NCI-H2171 treated with DMSO at 0.1 percent for 48 hours (cell line): ENCODE data around the gene NRXN3.
A peak's percentile ranks its signal among the peaks of the same experiment; 100 is the strongest.

Source experiments
- DNase-seq: peaks from one replicate; lab custom pipeline; 2025; lab: John Stamatoyannopoulos, UW

Gene NRXN3

DNA sequence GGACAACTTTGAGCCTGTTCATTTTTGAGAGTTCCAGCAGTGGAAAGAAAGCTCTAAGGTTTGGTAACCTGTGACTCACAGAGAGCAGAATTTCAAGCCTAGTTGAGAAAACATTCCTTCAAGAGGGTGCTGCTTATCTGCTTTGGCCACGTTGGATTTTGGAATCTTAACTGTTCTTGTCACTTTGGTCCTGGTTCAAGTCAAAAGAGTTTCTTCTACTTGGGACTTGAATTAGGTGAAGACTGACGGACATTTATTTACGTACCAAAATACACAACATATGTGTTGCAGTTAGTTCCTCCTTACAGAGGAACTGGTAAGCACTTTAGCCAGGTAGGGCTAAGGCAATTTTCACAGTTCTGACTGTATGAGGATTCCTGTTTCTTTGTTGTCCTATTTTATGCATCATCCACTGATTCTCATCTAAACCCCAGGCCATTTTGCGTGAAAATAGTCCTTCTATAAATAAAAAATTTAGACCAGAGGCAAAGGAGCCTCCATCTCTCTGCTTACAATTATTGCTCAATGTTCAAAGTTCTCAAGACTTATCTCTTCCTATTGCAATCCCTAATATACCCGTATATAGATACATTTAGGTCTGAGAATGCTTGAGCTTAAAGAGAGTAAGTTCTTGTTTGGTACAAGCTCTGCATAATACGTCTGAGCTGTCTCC, 1460.3 kb downstream of the NRXN3 start:
- no peak for DNase-seq

DNA sequence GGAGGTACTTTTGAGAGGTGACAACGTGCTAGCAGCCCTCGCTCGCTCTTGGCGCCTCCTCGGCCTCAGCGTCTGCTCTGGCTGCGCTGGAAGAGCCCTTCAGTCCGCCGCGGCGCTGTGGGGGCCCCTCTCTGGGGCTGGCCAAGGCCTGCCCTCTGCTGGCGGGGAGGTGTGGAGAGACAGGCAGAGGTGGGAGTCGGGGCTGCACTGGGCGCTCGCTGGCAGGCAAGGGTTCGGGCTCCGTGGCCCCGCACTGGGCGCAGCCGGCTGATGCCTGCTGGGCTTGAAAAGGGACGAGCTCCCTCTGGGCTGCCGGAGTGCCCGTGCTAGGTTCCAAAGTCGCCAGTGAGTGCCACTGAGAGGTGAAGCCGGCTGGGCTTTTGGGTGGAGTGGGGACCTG, 1461.1 kb downstream of the NRXN3 start:
- DNase-seq: no peak

- peak; percentile 98 for DNase-seq
These were observed 1468.6 kb downstream of the NRXN3 start for GRCh38 chr14:79638672-79639266.

- no peak for DNase-seq
These were observed 1469.4 kb downstream of the NRXN3 start for GRCh38 chr14:79639613-79640012.

DNA sequence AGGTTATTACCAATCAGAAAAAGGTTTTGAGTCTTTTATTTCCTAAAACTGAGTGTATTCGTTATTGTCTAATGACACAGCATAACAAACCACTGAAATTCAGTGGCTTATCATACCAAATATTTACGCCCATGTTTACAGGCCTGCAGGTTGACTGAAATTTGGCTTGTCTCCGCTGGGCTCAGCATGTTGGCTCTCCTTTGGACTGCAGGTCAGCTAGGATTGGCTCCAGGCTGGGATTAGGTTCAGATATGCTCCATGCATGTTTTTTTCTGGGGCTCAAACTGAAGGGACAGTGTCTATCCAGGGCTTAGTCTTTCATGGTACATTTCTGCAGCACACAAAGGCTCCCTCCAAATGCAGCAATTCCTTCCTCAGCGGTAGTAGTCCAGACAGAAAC, 1471.2 kb downstream of the NRXN3 start:
- DNase-seq: no peak

GRCh38 chr14:79643132-79643531, 1473.0 kb downstream of the NRXN3 start:
- peak; percentile 84 for DNase-seq

DNA sequence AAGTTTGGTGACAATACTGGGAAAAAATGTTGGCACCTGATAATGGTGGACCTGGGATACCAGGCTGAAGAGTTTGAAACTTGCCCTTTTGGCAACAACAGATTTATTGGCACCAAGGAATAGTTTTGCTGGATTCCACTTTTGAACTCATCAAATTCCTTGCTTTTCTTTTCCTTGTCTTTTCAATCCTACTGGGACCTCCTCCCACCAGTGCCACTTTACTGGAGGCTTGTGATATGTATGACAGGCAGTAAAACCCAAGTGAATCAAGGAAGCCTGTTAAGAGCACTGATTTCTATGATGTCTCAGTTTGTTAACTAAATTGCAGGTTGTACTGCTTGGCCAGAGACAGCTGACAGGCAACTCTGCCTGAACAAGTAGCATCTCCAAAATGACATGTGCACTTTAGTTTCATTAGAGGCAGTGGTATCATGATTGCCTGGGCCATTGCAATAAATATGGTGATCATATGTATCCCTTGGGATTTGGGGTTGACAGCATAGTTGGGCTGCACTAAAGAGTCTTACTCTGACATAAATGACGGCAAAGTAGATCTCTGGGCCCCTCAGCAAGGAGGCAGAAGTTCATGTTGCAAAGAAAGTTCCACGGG, 1475.7 kb downstream of the NRXN3 start:
- peak; percentile 19 for DNase-seq

- peak; percentile 10 for DNase-seq
These were observed 1479.7 kb downstream of the NRXN3 start for GRCh38 chr14:79649856-79650255.

- DNase-seq: no peak
These were observed 1482.5 kb downstream of the NRXN3 start for GRCh38 chr14:79652513-79653307.

DNA sequence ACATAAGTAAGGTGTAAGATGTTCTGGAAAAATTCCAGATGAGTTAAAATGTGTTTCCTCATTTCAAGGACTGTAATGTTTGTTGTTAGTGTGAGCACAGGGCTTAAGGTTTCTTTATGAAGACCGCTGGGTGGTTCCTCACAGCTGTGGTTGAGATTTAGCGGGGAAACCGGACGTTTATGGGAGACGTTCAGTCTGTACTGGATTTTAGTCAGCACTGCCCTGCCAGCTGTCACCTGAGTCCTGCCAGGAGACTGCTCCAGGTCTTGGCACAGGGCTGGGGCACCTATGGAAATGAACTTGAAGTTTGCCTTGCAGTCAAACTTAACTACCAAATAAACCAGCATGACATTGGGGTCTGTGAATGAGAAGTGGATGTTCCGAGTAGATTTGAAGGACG, 1485.9 kb downstream of the NRXN3 start:
- peak; percentile 62 for DNase-seq

DNA sequence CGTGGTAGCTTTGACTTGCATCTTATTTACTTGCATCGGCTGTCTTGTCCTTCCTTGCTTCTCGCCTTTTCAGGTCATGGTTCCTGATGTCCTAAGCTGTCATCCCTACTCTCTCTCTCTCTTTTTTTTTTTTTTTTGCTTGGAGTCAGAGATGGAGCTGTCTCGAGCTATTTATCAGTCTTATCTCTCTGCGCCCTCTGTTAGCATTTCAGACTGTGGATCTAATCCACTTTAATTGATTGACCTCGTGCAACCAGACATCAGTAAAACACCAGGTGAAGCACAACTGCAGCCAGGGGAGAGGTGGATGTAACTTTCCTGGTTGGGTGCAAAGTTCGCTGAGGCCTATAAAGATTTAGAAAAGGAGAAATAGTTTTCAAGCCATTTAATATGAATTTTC, 1486.3 kb downstream of the NRXN3 start:
- no peak for DNase-seq

DNA sequence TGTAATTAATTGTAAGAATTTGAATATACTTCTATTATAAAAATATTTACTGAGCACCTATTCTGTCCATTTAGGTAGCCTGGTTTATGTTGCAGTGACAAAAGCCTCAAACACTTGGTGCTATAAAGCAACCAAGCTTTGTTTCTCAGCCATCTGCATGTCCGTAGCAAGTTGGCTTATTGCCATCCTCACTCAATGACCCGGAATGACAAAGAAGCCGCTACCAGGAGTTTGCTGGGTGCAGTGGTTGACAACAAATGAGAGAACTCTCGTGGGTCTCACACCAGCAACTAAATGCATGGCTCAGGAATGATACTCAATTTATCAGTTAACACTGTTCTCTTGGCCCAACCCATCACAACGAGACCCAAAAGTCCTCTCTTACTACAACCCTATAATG, 1488.0 kb downstream of the NRXN3 start:
- DNase-seq: peak; percentile 64

- peak; percentile 51 for DNase-seq
These were observed 1488.6 kb downstream of the NRXN3 start for GRCh38 chr14:79658769-79659168.

DNA sequence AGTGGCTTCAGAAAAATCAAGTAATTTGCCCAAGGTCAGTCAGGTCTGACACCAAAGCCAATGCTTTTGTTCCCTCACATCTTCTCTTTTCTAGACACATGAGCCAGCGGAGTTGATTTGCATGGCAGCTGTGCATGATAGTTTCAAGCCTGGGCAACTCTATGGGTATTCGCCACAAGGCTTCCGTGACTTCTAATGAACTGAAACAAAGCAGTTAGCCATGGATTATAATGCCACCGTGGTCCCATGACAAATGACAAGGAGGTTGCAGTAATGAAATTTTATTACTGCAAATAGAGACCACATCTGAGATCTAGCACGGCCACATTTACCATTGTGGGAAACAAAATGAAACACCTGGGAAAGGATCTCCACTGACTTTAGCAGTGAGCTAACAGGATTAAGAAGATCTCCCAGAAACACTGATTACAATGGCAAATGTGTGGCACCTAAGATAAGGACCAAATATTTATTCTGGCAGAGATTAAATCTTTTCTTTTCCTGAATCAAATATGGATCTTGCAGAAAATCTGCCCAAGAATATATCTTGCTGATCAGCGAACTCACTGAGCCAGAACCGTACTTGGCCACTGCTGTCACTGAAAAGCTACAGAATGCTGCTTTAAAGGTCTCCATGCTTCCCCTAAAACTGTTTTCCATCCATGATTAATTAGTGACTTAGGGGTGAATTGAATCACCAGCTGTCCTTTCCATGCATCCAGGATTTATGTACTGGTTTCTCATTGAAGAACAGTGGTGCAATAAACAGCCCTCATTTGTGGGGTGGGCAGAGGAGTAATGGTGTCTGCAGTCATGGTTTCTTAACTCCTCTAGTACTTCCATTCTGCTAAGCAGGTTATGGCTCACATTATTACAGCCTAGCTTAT, 1490.1 kb downstream of the NRXN3 start:
- DNase-seq: peak; percentile 41

DNA sequence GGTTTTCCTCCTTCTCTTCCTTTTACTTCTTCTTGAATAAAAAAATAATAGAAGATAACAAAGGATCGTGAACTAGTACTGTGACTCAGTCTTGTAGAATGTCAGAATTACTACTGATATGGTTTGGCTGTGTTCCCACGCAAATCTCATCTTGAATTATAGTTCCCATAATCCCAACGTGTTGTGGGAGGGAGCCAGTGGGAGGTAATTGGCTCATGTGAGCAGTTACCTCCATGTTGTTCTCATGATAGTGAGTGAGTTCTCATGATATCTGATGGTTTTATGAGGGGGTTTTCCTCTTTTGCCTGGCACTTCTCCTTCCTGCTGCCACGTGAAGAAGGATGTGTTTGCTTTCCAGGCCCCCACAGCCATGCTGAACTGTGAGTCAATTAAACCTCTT, 1491.6 kb downstream of the NRXN3 start:
- no peak for DNase-seq

- no peak for DNase-seq
These were observed 1493.3 kb downstream of the NRXN3 start for GRCh38 chr14:79663453-79663852.

- no peak for DNase-seq
These were observed 1495.4 kb downstream of the NRXN3 start for GRCh38 chr14:79665556-79665955.

DNA sequence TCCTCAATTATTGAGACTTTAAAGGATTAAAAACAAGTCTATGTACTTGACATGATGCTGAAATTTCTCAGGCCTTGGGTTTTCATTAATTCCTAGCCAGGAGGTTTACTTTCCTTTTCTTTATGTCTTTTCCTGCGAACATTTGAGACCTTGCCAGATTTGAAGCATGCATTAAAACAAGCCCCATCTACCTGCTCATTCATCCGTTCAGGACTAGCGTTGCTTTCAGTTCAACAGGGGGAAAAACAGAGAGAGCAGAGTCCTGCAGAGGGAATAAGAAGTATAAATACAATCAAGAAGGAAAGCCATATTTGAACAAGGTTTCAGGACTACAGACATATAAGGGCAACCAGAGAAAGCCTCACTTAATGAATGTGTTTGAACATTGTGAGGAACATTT, 1498.8 kb downstream of the NRXN3 start:
- DNase-seq: peak; percentile 97

DNA sequence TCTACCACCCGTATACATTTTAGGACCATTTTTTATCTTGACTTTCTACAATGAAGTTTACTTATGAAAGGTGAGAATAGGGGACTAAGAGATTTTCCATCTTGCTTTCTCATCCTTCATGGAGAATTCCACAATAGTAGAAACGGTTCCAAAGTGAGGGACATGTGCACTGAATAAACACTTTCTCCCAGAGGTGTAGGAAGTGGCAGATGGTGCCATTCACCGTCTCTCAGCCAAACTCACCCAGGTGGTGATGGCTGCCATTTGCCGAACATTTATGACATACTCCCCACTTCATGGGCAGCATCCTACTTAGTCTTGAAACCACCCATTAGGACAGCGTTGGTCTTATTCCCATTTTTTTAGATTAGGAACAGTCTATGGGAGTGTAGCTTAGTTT, 1500.6 kb downstream of the NRXN3 start:
- peak; percentile 93 for DNase-seq

- DNase-seq: no peak
These were observed 1509.9 kb downstream of the NRXN3 start for GRCh38 chr14:79680087-79680486.

DNA sequence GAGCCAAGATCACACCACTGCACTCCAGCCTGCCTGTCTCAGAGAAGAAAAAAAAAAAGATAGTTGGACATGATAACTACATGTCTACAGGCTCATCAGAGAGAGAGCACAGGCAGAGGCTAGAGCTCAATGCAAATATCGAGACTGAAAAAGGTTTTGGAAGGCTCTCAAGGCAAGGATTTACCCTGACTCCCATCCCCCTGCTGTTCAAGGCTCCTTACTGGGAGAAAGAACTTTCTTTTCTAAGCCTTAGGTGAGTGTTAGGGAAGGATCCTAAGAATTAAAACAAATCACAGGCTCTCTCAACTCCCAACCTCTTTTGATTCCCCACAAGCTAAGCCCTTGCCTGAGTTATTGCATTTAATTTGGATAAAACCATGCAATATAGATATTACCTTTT, 1516.0 kb downstream of the NRXN3 start:
- no peak for DNase-seq

DNA sequence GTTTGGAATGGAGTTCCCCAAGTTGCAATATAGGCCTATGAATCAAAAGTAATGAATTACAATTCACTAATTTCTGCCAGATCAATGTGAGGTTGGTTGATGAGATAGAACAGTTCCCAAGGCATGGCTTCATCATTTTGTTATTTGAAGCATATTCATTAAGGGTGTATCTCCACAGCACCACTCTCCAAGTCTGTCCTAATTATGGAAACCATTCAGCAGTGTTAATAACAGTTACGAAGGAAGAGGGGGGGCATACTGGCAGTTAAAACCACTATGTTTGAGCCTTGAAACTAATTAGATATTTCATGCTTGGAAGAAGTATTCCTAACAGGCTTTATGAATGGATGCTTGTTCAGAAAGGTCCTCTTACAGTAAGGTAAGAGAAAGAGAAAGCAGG, 1520.8 kb downstream of the NRXN3 start:
- DNase-seq: no peak
